Measurements from ENCODE around the gene SOBP. TPM values are rescaled to one million over a fixed set of nuclear protein-coding genes. Genes with fewer than 3 reads are reported as not detected.
A peak's percentile ranks its signal among the peaks of the same experiment; 100 is the strongest.

The SOBP gene
- total and polyA plus RNA-seq, 7 experiments from 2014 or later, result 0.08 to 0.15 TPM; not detected in 5

DNA sequence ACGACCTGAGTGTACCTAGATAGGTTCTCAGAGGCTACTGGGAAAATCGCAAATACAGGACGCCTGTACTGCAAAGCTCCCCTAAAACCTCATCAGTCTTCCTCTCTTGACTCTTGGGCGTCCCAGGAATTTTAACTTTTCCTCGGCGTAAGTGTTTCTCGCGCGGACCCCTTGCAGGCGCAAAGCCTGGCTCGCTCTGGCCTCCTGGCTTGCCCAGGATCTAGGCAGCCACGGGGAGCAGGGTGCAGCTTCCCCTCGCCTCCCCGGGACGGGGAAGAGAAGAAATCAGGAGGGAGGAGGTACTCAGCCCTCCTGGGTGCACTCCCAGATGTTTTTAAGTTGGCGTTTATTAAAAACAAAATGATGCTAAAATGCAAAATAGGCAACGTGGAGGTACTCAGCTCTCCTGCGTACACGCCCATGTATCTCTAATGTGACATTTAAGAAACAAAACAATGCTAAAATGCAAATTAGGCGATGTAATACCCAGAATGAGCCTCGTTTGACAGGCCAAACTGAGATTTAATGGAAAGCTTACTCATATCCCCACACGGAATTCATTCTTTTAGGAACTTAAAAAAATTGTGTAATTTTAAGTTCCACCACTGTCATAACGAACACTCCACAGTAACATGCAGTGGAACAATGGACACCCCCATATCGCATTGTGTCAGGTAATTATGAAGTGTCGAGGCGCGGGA lies 1.6 kb upstream of the SOBP start:
- no peak overlapping the region for H3K27ac ChIP-seq (ENCODE audit: low read depth, low read length)
- no peaks in the 10 kb centered on the region for H3K9me3 ChIP-seq (ENCODE audit: control insufficient read depth in 2 of 3, low read length in 3 of 3)
- no peaks in the 10 kb centered on the region for H3K36me3 ChIP-seq (ENCODE audit: control insufficient read depth in 2 of 3, insufficient read depth in 3 of 3, low read length in 3 of 3)
- Mint-ChIP-seq H3K9me3 (peaks cover 0 to 2% (median 0%) of the 10 kb centered on the region in 11 donors), H3K4me1 (peaks cover 11 to 22% (median 20%) of the 10 kb centered on the region in 7 donors), H3K27me3 (peaks cover 41 to 54% (median 47%) of the 10 kb centered on the region in 5 donors), H3K36me3 (peaks cover 0 to 5% (median 0%) of the 10 kb centered on the region in 5 donors), H3K4me3 (peak overlapping the region; percentile 85 to 95 (median 89)), H3K27ac (peak overlapping the region in 1 of 9 donors; percentile 54)
- ATAC-seq, result peak; percentile 4
- ChIA-PET CTCF (no interaction called here), POLR2A (interaction anchor here (1.0 kb wide), 1 partner anchor 29 kb away, joined by 3 read pairs; the partner anchor contains the start of gene PDSS2)
- peak in 2 of 9 donors; percentile 3 to 15 for DNase-seq
- intact Hi-C loops (cut with micrococcal nuclease), result loop anchor here in 1 of 2 donors (1.0 kb wide), 1 partner anchor 29 kb away; the partner anchor contains the start of gene PDSS2
- peaks cover 14 to 17% of the 10 kb centered on the region in 2 donors for H3K27me3 ChIP-seq (ENCODE audit: control insufficient read depth in 2 of 2, insufficient read depth in 2 of 2, low read length in 2 of 2)
- H3K4me1 ChIP-seq (ENCODE audit: control insufficient read depth in 2 of 2, insufficient read depth in 2 of 2, low read length in 2 of 2), result peaks cover 9 to 15% of the 10 kb centered on the region in 2 donors
- peak overlapping the region; percentile 40 for H3K4me3 ChIP-seq (ENCODE audit: low read length)

GRCh38 chr6:107488875-107489635 lies 862 bp upstream of the SOBP start:
- Mint-ChIP-seq H3K36me3 (peaks cover 0 to 5% (median 0%) of the 10 kb centered on the region in 5 donors), H3K4me1 (peaks cover 11 to 22% (median 20%) of the 10 kb centered on the region in 7 donors), H3K27me3 (peaks cover 39 to 54% (median 45%) of the 10 kb centered on the region in 5 donors), H3K9me3 (peaks cover 0 to 2% (median 0%) of the 10 kb centered on the region in 11 donors), H3K27ac (peak overlapping the region in 2 of 9 donors; percentile 39 to 54), H3K4me3 (peak overlapping the region; percentile 85 to 95 (median 89))
- POLR2A ChIA-PET, result interaction anchor here (2.0 kb wide), 1 partner anchor 30 kb away, joined by 10 read pairs; the partner anchor contains the start of gene PDSS2
- H3K9me3 ChIP-seq (ENCODE audit: control insufficient read depth in 2 of 3, low read length in 3 of 3), result no peaks in the 10 kb centered on the region
- peaks cover 18 to 23% of the 10 kb centered on the region in 2 donors for H3K27me3 ChIP-seq (ENCODE audit: control insufficient read depth in 2 of 2, insufficient read depth in 2 of 2, low read length in 2 of 2)
- H3K4me1 ChIP-seq (ENCODE audit: control insufficient read depth in 2 of 2, insufficient read depth in 2 of 2, low read length in 2 of 2), result peaks cover 9 to 15% of the 10 kb centered on the region in 2 donors
- intact Hi-C loops (cut with micrococcal nuclease), result loop anchor here in 1 of 2 donors (1.0 kb wide), 1 partner anchor 30 kb away; the partner anchor contains the start of gene PDSS2
- H3K27ac ChIP-seq (ENCODE audit: low read depth, low read length), result no peak overlapping the region
- DNase-seq (peak in 5 of 9 donors; percentile 7 to 29 (median 17)), ATAC-seq (peak; percentile 12)
- CTCF ChIA-PET, result no interaction called here
- no peaks in the 10 kb centered on the region for H3K36me3 ChIP-seq (ENCODE audit: control insufficient read depth in 2 of 3, insufficient read depth in 3 of 3, low read length in 3 of 3)
- H3K4me3 ChIP-seq (ENCODE audit: low read length), result peak overlapping the region; percentile 40

- H3K36me3 Mint-ChIP-seq, result peaks cover 0 to 5% (median 0%) of the 10 kb centered on the region in 5 donors
- Histone ChIP-seq H3K4me3 (ENCODE audit: low read length) (peak overlapping the region; percentile 59), H3K27ac (ENCODE audit: low read depth, low read length) (no peak overlapping the region), H3K27me3 (ENCODE audit: control insufficient read depth in 2 of 2, insufficient read depth in 2 of 2, low read length in 2 of 2) (peaks cover 18 to 23% of the 10 kb centered on the region in 2 donors), H3K9me3 (ENCODE audit: control insufficient read depth in 2 of 3, low read length in 3 of 3) (no peaks in the 10 kb centered on the region), H3K36me3 (ENCODE audit: control insufficient read depth in 2 of 3, insufficient read depth in 3 of 3, low read length in 3 of 3) (no peaks in the 10 kb centered on the region), H3K4me1 (ENCODE audit: control insufficient read depth in 2 of 2, insufficient read depth in 2 of 2, low read length in 2 of 2) (peaks cover 9 to 15% of the 10 kb centered on the region in 2 donors)
- ATAC-seq (peak; percentile 15), DNase-seq (no peak)
- CTCF ChIA-PET, result no interaction called here
- H3K9me3 Mint-ChIP-seq, result peaks cover 0 to 2% (median 0%) of the 10 kb centered on the region in 11 donors
- H3K4me1 Mint-ChIP-seq, result peaks cover 11 to 22% (median 20%) of the 10 kb centered on the region in 7 donors
- POLR2A ChIA-PET, result interaction anchor here (2.0 kb wide), 1 partner anchor 31 kb away, joined by 10 read pairs; the partner anchor contains the start of gene PDSS2
- H3K4me3 Mint-ChIP-seq, result peak overlapping the region; percentile 80 to 95 (median 86)
- H3K27me3 Mint-ChIP-seq, result peaks cover 36 to 53% (median 47%) of the 10 kb centered on the region in 5 donors
- intact Hi-C loops (cut with micrococcal nuclease), result loop anchor here (1.0 to 10.0 kb wide), 4 partner anchors 31 to 185 kb away; partner anchors contain the start of gene PDSS2 (in 1 of the 2)
- H3K27ac Mint-ChIP-seq, result peak overlapping the region in 3 of 9 donors; percentile 7 to 39 (median 30)
These were observed 735 bp downstream of the SOBP start for GRCh38 chr6:107490566-107491137.

DNA sequence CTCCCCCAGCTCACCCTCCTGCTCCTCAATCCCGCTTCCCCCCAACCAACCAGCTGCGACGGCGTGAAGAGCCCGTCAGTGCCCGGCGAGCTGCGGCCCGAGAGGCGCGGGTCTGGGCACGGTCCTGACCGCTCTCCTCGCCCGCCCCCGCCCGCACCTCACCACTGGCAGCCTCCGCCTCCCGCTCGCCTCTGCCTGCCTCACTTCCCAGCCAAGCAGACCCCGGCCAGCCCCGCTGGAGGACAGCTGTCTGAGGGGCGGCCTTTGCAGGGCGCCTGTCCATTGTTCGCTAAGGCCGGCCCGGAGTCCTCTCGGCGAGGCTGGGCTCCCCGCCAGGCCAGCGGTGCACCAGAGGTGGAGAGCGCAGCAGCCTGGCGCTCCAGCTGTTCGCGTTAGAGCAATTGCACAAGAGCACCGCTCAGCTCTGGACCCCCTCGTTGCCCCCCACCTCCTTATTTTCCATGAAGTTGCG lies 1.3 kb downstream of the SOBP start:
- Mint-ChIP-seq H3K36me3 (peaks cover 0 to 5% (median 0%) of the 10 kb centered on the region in 5 donors), H3K4me1 (peaks cover 11 to 22% (median 20%) of the 10 kb centered on the region in 7 donors), H3K27ac (peak overlapping the region in 1 of 9 donors; percentile 29), H3K9me3 (peaks cover 0 to 2% (median 0%) of the 10 kb centered on the region in 11 donors), H3K27me3 (peaks cover 32 to 53% (median 47%) of the 10 kb centered on the region in 5 donors), H3K4me3 (peak overlapping the region; percentile 73 to 95 (median 86))
- ATAC-seq (peak; percentile 7), DNase-seq (peak in 4 of 9 donors; percentile 1 to 29 (median 8))
- ChIA-PET POLR2A (no interaction called here), CTCF (no interaction called here)
- intact Hi-C loops (cut with micrococcal nuclease), result loop anchor here (5.0 to 10.0 kb wide), 2 partner anchors 164 to 166 kb away; no protein-coding TSS in a partner anchor
- peaks cover 9 to 15% of the 10 kb centered on the region in 2 donors for H3K4me1 ChIP-seq (ENCODE audit: control insufficient read depth in 2 of 2, insufficient read depth in 2 of 2, low read length in 2 of 2)
- H3K4me3 ChIP-seq (ENCODE audit: low read length), result peak overlapping the region; percentile 59
- H3K27ac ChIP-seq (ENCODE audit: low read depth, low read length), result no peak overlapping the region
- H3K9me3 ChIP-seq (ENCODE audit: control insufficient read depth in 2 of 3, low read length in 3 of 3), result no peaks in the 10 kb centered on the region
- H3K27me3 ChIP-seq (ENCODE audit: control insufficient read depth in 2 of 2, insufficient read depth in 2 of 2, low read length in 2 of 2), result peaks cover 18 to 23% of the 10 kb centered on the region in 2 donors
- H3K36me3 ChIP-seq (ENCODE audit: control insufficient read depth in 2 of 3, insufficient read depth in 3 of 3, low read length in 3 of 3), result no peaks in the 10 kb centered on the region

- Histone ChIP-seq H3K27me3 (ENCODE audit: control insufficient read depth in 2 of 2, insufficient read depth in 2 of 2, low read length in 2 of 2) (peaks cover 18 to 23% of the 10 kb centered on the region in 2 donors), H3K36me3 (ENCODE audit: control insufficient read depth in 2 of 3, insufficient read depth in 3 of 3, low read length in 3 of 3) (no peaks in the 10 kb centered on the region), H3K4me3 (ENCODE audit: low read length) (no peak overlapping the region), H3K9me3 (ENCODE audit: control insufficient read depth in 2 of 3, low read length in 3 of 3) (no peaks in the 10 kb centered on the region), H3K27ac (ENCODE audit: low read depth, low read length) (no peak overlapping the region), H3K4me1 (ENCODE audit: control insufficient read depth in 2 of 2, insufficient read depth in 2 of 2, low read length in 2 of 2) (peaks cover 9 to 15% of the 10 kb centered on the region in 2 donors)
- Mint-ChIP-seq H3K4me3 (peak overlapping the region; percentile 72 to 95 (median 83)), H3K27ac (no peak overlapping the region), H3K36me3 (peaks cover 0 to 5% (median 0%) of the 10 kb centered on the region in 5 donors), H3K4me1 (peaks cover 11 to 22% (median 20%) of the 10 kb centered on the region in 7 donors), H3K27me3 (peaks cover 24 to 51% (median 46%) of the 10 kb centered on the region in 5 donors), H3K9me3 (peaks cover 0 to 2% (median 0%) of the 10 kb centered on the region in 11 donors)
- intact Hi-C loops (cut with micrococcal nuclease), result loop anchor here (5.0 to 10.0 kb wide), 2 partner anchors 163 to 165 kb away; no protein-coding TSS in a partner anchor
- DNase-seq, result no peak
- ChIA-PET POLR2A (no interaction called here), CTCF (no interaction called here)
- ATAC-seq, result no peak
These were observed 2.1 kb downstream of the SOBP start for GRCh38 chr6:107491760-107492660.
